Breast epithelium (tissue), 3 donors: ENCODE data around the gene HYAL3.

ENCODE experiments used
- CTCF ChIP-seq, 3 donors: fragments of 450-650 bp; IDR thresholded peaks; one replicate each; pipeline ENCODE4 v1.5.1; 2016 to 2017; ENCODE audit warnings: antibody characterized with exemption in 3 of 3, mild to moderate bottlenecking in 3 of 3, moderate library complexity in 3 of 3
- POLR2A ChIP-seq: fragments of 450-650 bp; IDR thresholded peaks from one replicate; pipeline ENCODE4 v1.6.1; 2016; ENCODE audit warnings: antibody characterized with exemption, mild to moderate bottlenecking, moderate library complexity

GRCh38 chr3:50250514-50250913, 48.7 kb downstream of the HYAL3 start:
- TF ChIP-seq CTCF (IDR thresholded peaks at IDR 0.05) = no peak
- no peak for TF ChIP-seq POLR2A
